ENCODE measurements around the gene COPS7B.

GRCh38 chr2:231853105-231853504, 66.9 kb downstream of the COPS7B start:
- TF ChIP-seq CTCF (IDR thresholded peaks at IDR 0.05) (no peak), TCF7L2 (IDR thresholded peaks at IDR 0.05; ENCODE audit: low read depth, low read length) (no peak), REST (IDR thresholded peaks at IDR 0.05; ENCODE audit: insufficient read depth in 1 of 2, low read depth in 2 of 2, low read length in 1 of 2) (no peak), POLR2AphosphoS5 (IDR thresholded peaks at IDR 0.05; ENCODE audit: low read depth, low read length) (no peak), SIN3A (IDR thresholded peaks at IDR 0.05; ENCODE audit: borderline replicate concordance, insufficient read depth, low read depth, low read length) (no peak)

Data from Panc1 (cell line).